Left forelimb (tissue), 1 donor: ENCODE results near the gene ZNF710.

Source experiments
- DNase-seq: peaks from one replicate; pipeline ENCODE4 v3.0.0-alpha.2; 2018; ENCODE audit warnings: low spot score

The ZNF710 gene

GRCh38 chr15:89997079-89997478, 4.0 kb upstream of the ZNF710 start:
- no peak for DNase-seq

GRCh38 chr15:89998141-89998661, 2.9 kb upstream of the ZNF710 start:
- no peak for DNase-seq

GRCh38 chr15:89998923-89999675, 2.0 kb upstream of the ZNF710 start:
- no peak for DNase-seq

- no peak for DNase-seq
Measured at GRCh38 chr15:89999676-90000185, 1.4 kb upstream of the ZNF710 start.

DNA sequence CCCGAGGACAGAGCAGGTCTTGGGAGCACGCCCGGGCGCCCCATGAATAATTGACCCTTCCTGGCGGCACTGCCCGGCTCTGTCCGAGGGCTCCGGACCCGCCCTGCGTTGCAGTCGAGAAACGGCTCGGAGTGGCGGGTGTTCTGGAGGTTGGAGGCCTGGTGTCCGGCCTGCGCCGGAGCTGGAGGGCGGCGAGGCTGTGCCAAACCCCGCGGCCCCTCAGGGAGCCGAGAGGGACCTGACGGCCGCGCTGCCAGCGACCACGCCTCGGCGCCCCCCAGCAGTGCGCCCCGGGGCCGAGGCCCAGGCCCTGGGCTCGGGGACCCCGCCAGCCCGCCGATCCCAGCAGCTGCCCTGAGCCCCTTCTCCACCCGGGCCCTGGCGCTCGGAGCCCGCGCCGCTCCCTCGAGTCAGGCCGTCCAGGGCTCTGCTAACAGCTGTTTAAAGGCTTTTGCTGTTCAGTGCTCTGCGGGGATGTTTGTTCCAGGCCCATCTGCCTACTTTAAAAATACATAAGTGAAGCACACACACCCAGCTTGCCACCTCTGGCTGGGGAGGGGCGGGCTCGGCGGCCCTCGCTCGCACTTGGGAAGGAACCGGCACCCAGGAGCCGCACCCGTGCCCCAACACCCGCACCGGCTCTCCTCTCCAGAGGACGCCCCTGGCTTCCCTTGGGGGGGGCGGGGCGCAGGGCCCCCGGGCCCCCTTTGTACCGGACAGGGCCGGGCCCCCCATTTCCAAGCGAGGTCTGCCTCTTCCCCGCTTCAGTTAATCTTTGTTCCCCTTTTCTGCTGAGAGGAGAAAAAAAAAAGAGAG, 730 bp upstream of the ZNF710 start:
- DNase-seq, result peak; percentile 75

GRCh38 chr15:90001683-90002427, 731 bp downstream of the ZNF710 start:
- peak; percentile 81 for DNase-seq

DNA sequence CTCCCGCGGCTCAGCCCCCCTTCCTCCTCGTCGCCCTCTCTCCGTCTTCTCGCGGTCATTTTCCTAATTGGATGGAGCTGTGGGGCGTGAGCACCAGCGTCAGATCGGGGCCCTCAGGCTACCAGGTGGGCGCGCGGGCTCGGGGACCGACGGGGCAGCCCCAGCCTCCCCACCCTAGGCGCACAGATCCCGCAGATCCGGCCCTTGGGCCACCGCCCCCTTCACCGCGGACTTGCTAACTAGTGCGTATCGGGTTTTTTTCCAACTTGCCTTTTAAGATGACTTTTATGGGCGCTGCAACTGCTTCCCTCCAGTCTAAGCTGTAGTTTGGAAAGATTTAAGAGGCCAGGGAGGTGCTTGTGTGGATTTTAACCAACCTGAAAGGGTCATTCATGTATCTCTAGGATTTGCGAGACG, 1.3 kb downstream of the ZNF710 start:
- no peak for DNase-seq

DNA sequence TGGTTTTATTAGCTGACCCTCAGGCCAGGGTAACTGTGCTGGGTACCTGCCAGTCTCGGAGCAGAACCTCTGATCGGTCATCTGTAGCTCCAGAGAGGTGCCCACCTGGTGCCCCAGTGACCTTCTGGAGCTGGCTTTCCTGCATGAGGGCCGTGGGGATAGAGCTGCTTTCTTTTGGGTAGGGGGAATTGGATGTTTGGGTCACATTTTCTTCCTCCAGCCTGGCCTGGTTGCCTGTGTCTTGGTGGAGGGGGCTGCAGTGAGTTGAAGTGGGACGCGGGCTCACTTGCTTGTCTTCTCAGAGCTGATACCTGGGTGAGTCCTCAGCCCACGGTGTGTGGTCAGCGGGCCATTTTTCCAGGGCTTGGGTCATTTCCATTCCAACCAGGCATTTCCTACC, 2.6 kb downstream of the ZNF710 start:
- DNase-seq, result no peak

- no peak for DNase-seq
Measured at GRCh38 chr15:90004252-90004651, 3.1 kb downstream of the ZNF710 start.

GRCh38 chr15:90004671-90005070, 3.5 kb downstream of the ZNF710 start:
- DNase-seq, result no peak

- DNase-seq, result no peak
Measured at GRCh38 chr15:90006217-90007075, 5.3 kb downstream of the ZNF710 start.

DNA sequence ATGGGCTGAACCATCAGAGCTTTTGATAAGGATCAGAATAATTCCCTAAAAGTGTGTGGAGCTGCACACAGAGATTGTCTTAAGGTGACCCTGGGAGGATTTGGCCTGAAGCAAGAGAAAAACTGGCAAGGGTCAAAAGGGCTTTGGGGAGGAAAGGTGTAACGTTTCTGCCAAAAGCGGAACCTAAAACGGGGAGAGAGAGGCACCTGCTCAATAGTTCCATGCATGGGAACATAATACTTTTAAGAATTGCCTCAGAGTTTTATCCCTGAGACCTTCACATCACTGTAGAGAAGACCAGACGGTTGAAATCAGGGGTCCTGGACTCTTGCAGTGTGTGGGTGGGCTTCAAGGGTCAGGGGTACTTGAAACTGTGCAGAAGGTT, 5.9 kb downstream of the ZNF710 start:
- DNase-seq, result no peak

GRCh38 chr15:90008607-90009006, 7.5 kb downstream of the ZNF710 start:
- DNase-seq, result no peak

- no peak for DNase-seq
Measured at GRCh38 chr15:90009301-90010022, 8.3 kb downstream of the ZNF710 start.

DNA sequence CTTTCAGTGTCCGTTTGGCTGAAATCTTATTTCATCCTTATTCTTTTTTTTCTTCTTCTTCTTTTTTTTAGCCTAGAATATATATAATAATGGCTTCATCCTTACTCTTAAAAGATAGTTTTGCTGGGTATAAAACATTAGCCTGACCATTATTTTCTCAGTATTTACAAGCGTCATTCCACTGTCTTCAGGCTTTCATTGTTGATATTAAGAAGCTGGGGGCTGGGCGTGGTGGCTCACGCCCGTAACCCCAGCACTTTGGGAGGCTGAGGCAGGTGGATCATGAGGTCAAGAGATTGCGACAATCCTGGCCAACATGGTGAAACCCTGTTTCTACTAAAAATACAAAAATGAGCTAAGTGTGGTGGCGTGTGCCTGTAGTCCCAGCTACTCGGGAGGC, 10.6 kb downstream of the ZNF710 start:
- DNase-seq, result no peak

DNA sequence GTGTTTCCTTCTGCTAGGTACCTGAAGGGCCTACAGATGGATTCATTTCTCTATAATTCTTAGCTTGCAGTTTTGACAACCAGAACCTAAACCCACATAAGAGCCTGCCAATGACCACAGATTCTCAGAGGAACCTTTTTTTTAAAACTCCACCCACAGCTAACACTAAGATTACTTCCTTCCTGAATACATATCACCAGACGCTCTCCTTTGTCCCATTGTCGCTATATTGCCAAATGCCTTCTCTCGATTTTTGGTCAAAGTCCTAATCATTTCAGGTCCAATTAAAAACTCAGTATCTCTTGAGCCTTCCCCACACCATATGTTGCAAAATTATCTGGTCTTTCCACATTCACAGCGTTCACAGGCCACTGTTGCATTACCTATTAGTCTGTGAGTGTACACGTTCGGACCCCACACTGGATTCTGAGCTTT, 12.4 kb downstream of the ZNF710 start:
- DNase-seq, result no peak

DNA sequence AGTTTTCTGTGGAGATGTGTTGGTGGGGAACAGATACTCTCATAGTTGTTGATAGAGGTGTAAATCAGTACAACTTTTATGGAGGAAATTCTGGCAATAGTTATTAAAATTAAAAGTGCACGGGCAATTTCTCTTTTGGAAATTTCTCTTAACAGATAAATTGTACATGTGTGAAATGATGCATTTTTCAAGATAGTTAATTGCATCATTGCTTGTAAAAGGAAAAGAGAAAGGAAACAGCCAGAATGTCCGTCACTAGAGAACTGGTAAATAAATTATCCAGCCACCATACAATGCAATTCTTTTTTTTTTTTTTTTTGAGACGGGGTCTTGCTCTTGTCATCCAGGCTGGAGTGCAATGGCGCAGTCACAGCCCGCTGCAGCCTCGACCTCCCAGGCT, 14.2 kb downstream of the ZNF710 start:
- DNase-seq, result no peak

DNA sequence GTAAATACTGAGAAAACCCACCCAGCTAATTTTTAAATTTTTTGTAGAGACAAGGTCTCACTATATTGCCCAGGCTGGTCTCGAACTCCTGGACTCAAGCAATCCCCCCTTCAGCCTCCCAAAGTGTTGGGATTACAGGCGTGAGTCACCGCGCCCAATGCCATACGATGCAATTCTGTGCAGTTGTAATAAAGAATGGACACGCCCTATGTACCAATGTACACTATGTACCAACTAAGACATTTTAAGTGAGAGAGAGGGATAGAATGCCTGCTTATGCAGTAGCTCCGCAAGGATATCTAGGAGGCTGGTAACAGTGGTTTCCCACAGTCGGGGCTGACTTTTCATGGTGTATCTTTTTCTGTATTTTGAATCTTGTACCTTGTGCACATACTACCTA, 14.6 kb downstream of the ZNF710 start:
- DNase-seq, result no peak

GRCh38 chr15:90016721-90017120, 15.6 kb downstream of the ZNF710 start:
- DNase-seq, result no peak

GRCh38 chr15:90018216-90018831, 17.2 kb downstream of the ZNF710 start:
- DNase-seq, result no peak
